SHP77 treated with DMSO at 0.1 percent for 48 hours (cell line): ENCODE results near the gene HERC4.
"Not testable (repeated sequence)": the region's sequence is repeated elsewhere in the genome, so short reads cannot be mapped to it uniquely, and the experiment has no call there.

Source experiments
- DNase-seq: peaks from one replicate; lab custom pipeline; 2025; lab: John Stamatoyannopoulos, UW

HERC4 gene

GRCh38 chr10:68092512-68092911, 17.4 kb upstream of the HERC4 start:
- no peak for DNase-seq

GRCh38 chr10:68090586-68090985, 15.5 kb upstream of the HERC4 start:
- DNase-seq = no peak

GRCh38 chr10:68088740-68089139, 13.7 kb upstream of the HERC4 start:
- DNase-seq = no peak

- DNase-seq = no peak
These were observed 12.8 kb upstream of the HERC4 start for GRCh38 chr10:68087685-68088401.

GRCh38 chr10:68086910-68087684, 12.0 kb upstream of the HERC4 start:
- no peak for DNase-seq

- no peak for DNase-seq
These were observed 10.9 kb upstream of the HERC4 start for GRCh38 chr10:68086011-68086410.

GRCh38 chr10:68084469-68084868, 9.4 kb upstream of the HERC4 start:
- no peak for DNase-seq

GRCh38 chr10:68083953-68084352, 8.9 kb upstream of the HERC4 start:
- DNase-seq = no peak

GRCh38 chr10:68082872-68083271, 7.8 kb upstream of the HERC4 start:
- DNase-seq = no peak

- DNase-seq = no peak
These were observed 6.8 kb upstream of the HERC4 start for GRCh38 chr10:68081916-68082315.

GRCh38 chr10:68080853-68081431, 5.9 kb upstream of the HERC4 start:
- DNase-seq = no peak

GRCh38 chr10:68079434-68079833, 4.4 kb upstream of the HERC4 start:
- no peak for DNase-seq

- no peak for DNase-seq
These were observed 1.9 kb upstream of the HERC4 start for GRCh38 chr10:68077026-68077425.

- DNase-seq = not testable (repeated sequence)
These were observed 998 bp upstream of the HERC4 start for GRCh38 chr10:68076081-68076480.

GRCh38 chr10:68075550-68076004, 494 bp upstream of the HERC4 start:
- DNase-seq = no peak

- no peak for DNase-seq
These were observed 880 bp downstream of the HERC4 start for GRCh38 chr10:68074031-68074774.

GRCh38 chr10:68073631-68074030, 1.5 kb downstream of the HERC4 start:
- no peak for DNase-seq

- DNase-seq = no peak
These were observed 7.6 kb downstream of the HERC4 start for GRCh38 chr10:68067508-68067907.

GRCh38 chr10:68067029-68067428, 8.1 kb downstream of the HERC4 start:
- DNase-seq = no peak

GRCh38 chr10:68053553-68053952, 21.5 kb downstream of the HERC4 start:
- DNase-seq = no peak

GRCh38 chr10:68052463-68052862, 22.6 kb downstream of the HERC4 start:
- DNase-seq = no peak
